SK-N-SH treated with all-trans-retinoic acid at 6 μM for 48 hours (cell line): Measurements from ENCODE around the gene ASTN2.

ENCODE experiments used
- ATAC-seq: fragments of 200-7000 bp; cut with Tn5 transposase; 3 replicates; pipeline ENCODE4 v1.9.1; 2020; ENCODE audit warnings: mild to moderate bottlenecking, moderate library complexity
- ARNTL ChIP-seq: fragments of 450-650 bp; formaldehyde crosslinking; IDR thresholded peaks from 2 replicates; pipeline ENCODE4 v1.5.0; 2020; ENCODE audit warnings: low read depth, mild to moderate bottlenecking, moderate library complexity, borderline replicate concordance
- BACH2 ChIP-seq: fragments of 250-450 bp; sonication (Bioruptor Pico); IDR thresholded peaks from 2 replicates; pipeline ENCODE4 v1.9.0; 2021; ENCODE audit warnings: mild to moderate bottlenecking, borderline replicate concordance
- CREB5 ChIP-seq: fragments of 250-450 bp; sonication (Bioruptor Pico); IDR thresholded peaks from 2 replicates; pipeline ENCODE4 v1.5.1; 2020; ENCODE audit warnings: low read depth, mild to moderate bottlenecking, moderate library complexity
- CSDC2 ChIP-seq: fragments of 250-450 bp; sonication (Bioruptor Pico); IDR thresholded peaks from 2 replicates; pipeline ENCODE4 v1.5.0; 2020; ENCODE audit warnings: mild to moderate bottlenecking, moderate library complexity
- CSRNP3 ChIP-seq: fragments of 250-450 bp; sonication (Bioruptor Pico); IDR thresholded peaks from 2 replicates; pipeline ENCODE4 v1.5.1; 2021; ENCODE audit warnings: mild to moderate bottlenecking, moderate library complexity
- ESRRG ChIP-seq: fragments of 250-450 bp; sonication (Bioruptor Pico); IDR thresholded peaks from 2 replicates; pipeline ENCODE4 v1.6.1; 2021; ENCODE audit warnings: mild to moderate bottlenecking
- GLIS3 ChIP-seq: fragments of 250-450 bp; sonication (Bioruptor Pico); IDR thresholded peaks from 2 replicates; pipeline ENCODE4 v1.5.0; 2020; ENCODE audit warnings: mild to moderate bottlenecking, moderate library complexity
- OSR1 ChIP-seq: fragments of 250-450 bp; sonication (Bioruptor Pico); IDR thresholded peaks from 2 replicates; pipeline ENCODE4 v1.8.0; 2022; ENCODE audit warnings: moderate library complexity, mild to moderate bottlenecking, inconsistent platforms
- PATZ1 ChIP-seq: fragments of 250-450 bp; sonication (Bioruptor Pico); IDR thresholded peaks from 2 replicates; pipeline ENCODE4 v1.8.0; 2020; ENCODE audit warnings: mild to moderate bottlenecking, moderate library complexity, borderline replicate concordance
- POU6F1 ChIP-seq: fragments of 250-450 bp; sonication (Bioruptor Pico); IDR thresholded peaks from 2 replicates; pipeline ENCODE4 v1.8.0; 2021; ENCODE audit warnings: low read depth, mild to moderate bottlenecking, moderate library complexity, borderline replicate concordance
- PPARA ChIP-seq: fragments of 250-450 bp; sonication (Bioruptor Pico); IDR thresholded peaks from 2 replicates; pipeline ENCODE4 v1.5.0; 2020; ENCODE audit warnings: mild to moderate bottlenecking, borderline replicate concordance
- RARB ChIP-seq: fragments of 250-450 bp; sonication (Bioruptor Pico); IDR thresholded peaks from 2 replicates; pipeline ENCODE4 v1.8.0; 2021; ENCODE audit warnings: mild to moderate bottlenecking, moderate library complexity
- SNAI2 ChIP-seq: fragments of 250-450 bp; sonication (Bioruptor Pico); IDR thresholded peaks from 2 replicates; pipeline ENCODE4 v1.5.0; 2020; ENCODE audit warnings: mild to moderate bottlenecking, moderate library complexity
- TCF4 ChIP-seq: fragments of 250-450 bp; sonication (Bioruptor Pico); IDR thresholded peaks from 2 replicates; pipeline ENCODE4 v1.8.0; 2021; ENCODE audit warnings: mild to moderate bottlenecking, moderate library complexity, borderline replicate concordance
- TOX ChIP-seq: fragments of 250-450 bp; sonication (Bioruptor Pico); IDR thresholded peaks from 2 replicates; pipeline ENCODE4 v1.8.0; 2021; ENCODE audit warnings: mild to moderate bottlenecking, moderate library complexity, borderline replicate concordance
- TSHZ2 ChIP-seq: fragments of 250-450 bp; sonication (Bioruptor Pico); IDR thresholded peaks from 2 replicates; pipeline ENCODE4 v1.5.0; 2020; ENCODE audit warnings: mild to moderate bottlenecking, moderate library complexity
- ZC3H10 ChIP-seq: fragments of 250-450 bp; sonication (Bioruptor Pico); IDR thresholded peaks from 2 replicates; pipeline ENCODE4 v1.5.1; 2021; ENCODE audit warnings: mild to moderate bottlenecking, moderate library complexity
- ZFP30 ChIP-seq: fragments of 450-650 bp; formaldehyde crosslinking; IDR thresholded peaks from 2 replicates; pipeline ENCODE4 v1.5.0; 2022; ENCODE audit warnings: mild to moderate bottlenecking, moderate library complexity
- ZNF565 ChIP-seq: fragments of 450-650 bp; formaldehyde crosslinking; conservative IDR thresholded peaks from 2 replicates; pipeline ENCODE4 v1.5.0; 2020; ENCODE audit warnings: low read depth, mild to moderate bottlenecking, moderate library complexity
- ZNF70 ChIP-seq: fragments of 450-650 bp; formaldehyde crosslinking; IDR thresholded peaks from 2 replicates; pipeline ENCODE4 v1.5.0; 2020; ENCODE audit warnings: mild to moderate bottlenecking, moderate library complexity

ASTN2 gene

GRCh38 chr9:116504081-116504480 is 910.8 kb downstream of the ASTN2 start (continued):
- TF ChIP-seq CREB5 (CRISPR knock-in tag) (no peak), TCF4 (no peak)

GRCh38 chr9:116502746-116503145 is 912.1 kb downstream of the ASTN2 start:
- ATAC-seq = no peak
- TF ChIP-seq PPARA (CRISPR knock-in tag) (no peak), ZFP30 (no peak), PATZ1 (CRISPR knock-in tag) (no peak), ESRRG (no peak), TSHZ2 (CRISPR knock-in tag) (no peak), TCF4 (no peak), GLIS3 (CRISPR knock-in tag) (no peak), SNAI2 (CRISPR knock-in tag) (no peak), CSDC2 (CRISPR knock-in tag) (no peak), ARNTL (CRISPR knock-in tag) (no peak), RARB (CRISPR knock-in tag) (no peak)

GRCh38 chr9:116501871-116502270 is 913.0 kb downstream of the ASTN2 start:
- TF ChIP-seq ZC3H10 (CRISPR knock-in tag) (no peak), CSRNP3 (CRISPR knock-in tag) (no peak)
- ATAC-seq = no peak

GRCh38 chr9:116499986-116500871 is 914.6 kb downstream of the ASTN2 start:
- peak; percentile 80; the same call in 2 of the 3 replicates for ATAC-seq
- TF ChIP-seq ZNF565 (CRISPR knock-in tag) = no peak
- TF ChIP-seq CREB5 (CRISPR knock-in tag) = no peak
- TF ChIP-seq ZC3H10 (CRISPR knock-in tag) = no peak
- TF ChIP-seq BACH2 (CRISPR knock-in tag) = no peak
- no peak for TF ChIP-seq PATZ1 (CRISPR knock-in tag)
- TF ChIP-seq ZFP30 = no peak
- no peak for TF ChIP-seq ZNF70 (CRISPR knock-in tag)
- no peak for TF ChIP-seq POU6F1 (CRISPR knock-in tag)
- TF ChIP-seq ESRRG = no peak
- TF ChIP-seq ARNTL (CRISPR knock-in tag) = no peak
- TF ChIP-seq TOX (CRISPR knock-in tag) = no peak
- TF ChIP-seq OSR1 (CRISPR knock-in tag) = no peak
- no peak for TF ChIP-seq GLIS3 (CRISPR knock-in tag)
